GM23248 (cell line): Measurements from ENCODE around the gene PLAAT3. TPM values are rescaled to one million over a fixed set of nuclear protein-coding genes. Genes with fewer than 3 reads are reported as not detected.
"Not testable (repeated sequence)": the region's sequence is repeated elsewhere in the genome, so short reads cannot be mapped to it uniquely, and the experiment has no call there.

Experiments
- DNase-seq: peaks from one replicate; pipeline ENCODE4 v3.0.0-alpha.2; 2015
- H2AFZ ChIP-seq: fragments of 200-600 bp; sonication (generic); 2 replicates; pipeline ENCODE4 v1.6.1; 2016; ENCODE audit warnings: antibody characterized with exemption
- H3F3A ChIP-seq: fragments of 200-600 bp; sonication (generic); 2 replicates; pipeline ENCODE4 v1.6.1; 2016; ENCODE audit warnings: mild to moderate bottlenecking, antibody characterized with exemption, mixed run types; ENCODE audit not compliant: insufficient read depth
- H3K27ac ChIP-seq: fragments of 200-600 bp; sonication (generic); 2 replicates; pipeline ENCODE4 v1.5.1; 2016; ENCODE audit warnings: mild to moderate bottlenecking
- H3K27me3 ChIP-seq: fragments of 200-600 bp; sonication (generic); replicated peaks from 2 replicates; pipeline ENCODE4 v1.6.1; 2016; ENCODE audit warnings: mild to moderate bottlenecking; ENCODE audit not compliant: insufficient read depth
- H3K36me3 ChIP-seq: fragments of 200-600 bp; sonication (generic); 2 replicates; pipeline ENCODE4 v1.6.1; 2016; ENCODE audit warnings: low read depth, mild to moderate bottlenecking
- H3K4me1 ChIP-seq: fragments of 200-600 bp; sonication (generic); 2 replicates; pipeline ENCODE4 v1.6.1; 2016; ENCODE audit warnings: mild to moderate bottlenecking; ENCODE audit not compliant: insufficient read depth
- H3K4me2 ChIP-seq: fragments of 200-600 bp; sonication (generic); one replicate; pipeline ENCODE4 v1.6.1; 2016; ENCODE audit warnings: mild to moderate bottlenecking; ENCODE audit not compliant: unreplicated experiment
- H3K4me3 ChIP-seq: fragments of 200-600 bp; sonication (generic); 2 replicates; pipeline ENCODE4 v1.5.1; 2016; ENCODE audit warnings: mild to moderate bottlenecking
- H3K79me2 ChIP-seq: fragments of 200-600 bp; sonication (generic); 2 replicates; pipeline ENCODE4 v1.6.1; 2016; ENCODE audit warnings: mild to moderate bottlenecking; ENCODE audit not compliant: insufficient read depth
- H3K9ac ChIP-seq: fragments of 200-600 bp; sonication (generic); 2 replicates; pipeline ENCODE4 v1.6.1; 2016; ENCODE audit warnings: mild to moderate bottlenecking
- H3K9me2 ChIP-seq: fragments of 200-600 bp; sonication (generic); 2 replicates; pipeline ENCODE4 v1.6.1; 2016; ENCODE audit warnings: mixed run types, mild to moderate bottlenecking, moderate library complexity; ENCODE audit not compliant: insufficient read depth
- H3K9me3 ChIP-seq: fragments of 200-600 bp; sonication (generic); one replicate; pipeline ENCODE4 v1.6.1; 2017; ENCODE audit warnings: low read depth
- H4K20me1 ChIP-seq: fragments of 200-600 bp; sonication (generic); 2 replicates; pipeline ENCODE4 v1.6.0; 2016; ENCODE audit not compliant: insufficient read depth
- EZH2 ChIP-seq: fragments of 200-600 bp; sonication (generic); IDR thresholded peaks from 2 replicates; pipeline ENCODE4 v1.6.1; 2018; ENCODE audit warnings: antibody characterized with exemption, mild to moderate bottlenecking; ENCODE audit not compliant: insufficient read depth, poor library complexity, severe bottlenecking
- EZH2phosphoT487 ChIP-seq: fragments of 200-600 bp; sonication (generic); IDR thresholded peaks from 2 replicates; pipeline ENCODE4 v1.6.1; 2018; ENCODE audit warnings: antibody characterized with exemption, moderate library complexity, mild to moderate bottlenecking, low read depth; ENCODE audit not compliant: insufficient read depth
- WGBS, 2 experiments: methylation state at CpG; one replicate each; pipeline ENCODE4 v1.1.6; 2015 to 2017; ENCODE audit warnings: low lambda C conversion rate in 2 of 2, low coverage in 1 of 2; ENCODE audit errors: missing lambda C conversion rate in 2 of 2; 5-methylcytosine and 5-hydroxymethylcytosine counted together
- in situ Hi-C: fragments of 300-500 bp; cut with MboI; formaldehyde crosslinking; loops from 2 replicates; pipeline ENCODE4 v1.15.0; 2020
- polyA plus RNA-seq: library from polyadenylated mRNA; unstranded; fragments of >200 nt; fragmentation: Nextera tagmentation; extraction: Ambion mirVana; gene quantifications from 2 replicates; pipeline ENCODE4 v1.2.1, GENCODE V29; 2016
- total RNA-seq: library from RNA; depleted of rRNA; stranded (reverse); fragments of >200 nt; shearing (Covaris generic); gene quantifications from 2 replicates; pipeline ENCODE4 v1.2.3, GENCODE V29; 2014

The PLAAT3 gene
- total and polyA plus RNA-seq, 2 experiments from 2014 or later, result 4.3 to 4.9 TPM

DNA sequence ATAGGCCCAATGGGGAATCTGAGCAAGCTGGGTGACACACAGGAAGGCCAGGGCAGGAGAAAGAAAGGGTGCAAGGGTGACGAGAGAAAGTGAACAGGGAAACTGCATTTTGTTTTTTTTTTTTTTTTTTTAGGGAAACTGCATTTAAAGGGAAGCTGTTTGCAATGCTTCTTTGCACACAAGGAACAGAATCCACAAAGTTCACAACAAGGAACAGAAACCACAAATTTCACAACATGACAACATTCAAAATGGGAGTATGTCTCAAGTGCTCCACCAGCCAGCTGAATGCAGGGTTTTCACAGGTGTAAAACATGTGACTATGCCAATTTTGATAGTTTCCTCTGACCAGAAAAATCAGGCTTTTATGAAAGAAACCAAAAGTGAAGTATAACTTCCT lies 6.8 kb upstream of the PLAAT3 start:
- no peaks in the 10 kb centered on the region for H3K4me1 ChIP-seq
- WGBS, 2 experiments, result 64 to 66% methylated on average over 1 of the region's 1 CpG
- no peak for DNase-seq
- no peak for TF ChIP-seq EZH2
- no peak for TF ChIP-seq EZH2phosphoT487
- no peak overlapping the region for H3K27ac ChIP-seq
- H3K4me2 ChIP-seq, result no peak overlapping the region
- no peak overlapping the region for H3K4me3 ChIP-seq
- H3K9me3 ChIP-seq, result no peaks in the 10 kb centered on the region
- no peaks in the 10 kb centered on the region for H3K36me3 ChIP-seq
- in situ Hi-C loops, result loop anchor here (5.0 kb wide), 1 partner anchor 144 kb away; no protein-coding TSS in a partner anchor
- H3K79me2 ChIP-seq, result no peaks in the 10 kb centered on the region
- no peaks in the 10 kb centered on the region for H4K20me1 ChIP-seq
- no peaks in the 10 kb centered on the region for H3K27me3 ChIP-seq
- no peaks in the 10 kb centered on the region for H3K9me2 ChIP-seq
- no peak overlapping the region for H2AFZ ChIP-seq
- H3F3A ChIP-seq, result peaks cover 29% of the 10 kb centered on the region
- no peak overlapping the region for H3K9ac ChIP-seq

DNA sequence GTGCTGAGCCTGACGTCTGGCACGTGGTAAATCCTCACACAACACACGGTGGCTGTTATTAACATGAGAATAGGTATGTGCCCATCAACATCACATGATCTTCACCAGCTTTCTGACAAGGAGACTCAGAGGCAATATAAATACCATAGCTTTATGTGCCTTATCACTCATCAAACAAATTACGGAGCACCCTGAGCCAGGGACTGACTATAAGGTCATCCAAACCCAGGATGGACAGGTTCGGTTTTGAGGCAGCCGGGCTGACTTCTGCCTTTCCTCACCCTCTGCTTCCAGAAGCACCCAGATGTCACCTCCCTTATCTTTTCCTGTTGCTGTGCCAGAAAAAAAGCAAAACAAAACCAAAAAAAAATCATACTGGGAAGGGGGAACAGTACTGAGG lies 5.7 kb upstream of the PLAAT3 start:
- H3K9me2 ChIP-seq, result no peaks in the 10 kb centered on the region
- no peaks in the 10 kb centered on the region for H3K79me2 ChIP-seq
- H3K9ac ChIP-seq, result no peak overlapping the region
- H3K4me2 ChIP-seq, result no peak overlapping the region
- H3K4me3 ChIP-seq, result no peak overlapping the region
- H4K20me1 ChIP-seq, result no peaks in the 10 kb centered on the region
- H3K27me3 ChIP-seq, result no peaks in the 10 kb centered on the region
- TF ChIP-seq EZH2phosphoT487, result no peak
- TF ChIP-seq EZH2, result no peak
- no peaks in the 10 kb centered on the region for H3K4me1 ChIP-seq
- H2AFZ ChIP-seq, result no peak overlapping the region
- in situ Hi-C loops, result loop anchor here (5.0 kb wide), 1 partner anchor 143 kb away; no protein-coding TSS in a partner anchor
- DNase-seq, result no peak
- no peaks in the 10 kb centered on the region for H3K9me3 ChIP-seq
- H3K36me3 ChIP-seq, result no peaks in the 10 kb centered on the region
- H3K27ac ChIP-seq, result no peak overlapping the region
- 60 to 67% methylated on average over 6 of the region's 6 CpGs for WGBS, 2 experiments
- H3F3A ChIP-seq, result peaks cover 27% of the 10 kb centered on the region

- H3K9me3 ChIP-seq, in situ Hi-C loops, H4K20me1 ChIP-seq, H2AFZ ChIP-seq, H3K4me3 ChIP-seq, H3K27me3 ChIP-seq, H3K27ac ChIP-seq, H3K36me3 ChIP-seq, H3K9ac ChIP-seq, DNase-seq, H3K4me2 ChIP-seq, H3K9me2 ChIP-seq, H3K4me1 ChIP-seq, H3K79me2 ChIP-seq: not testable (repeated sequence)
- peaks cover 12% of the 10 kb centered on the region; the same call in 1 of the 2 replicates for H3F3A ChIP-seq
- WGBS, 2 experiments, result 94 to 99% methylated on average over 5 of the region's 5 CpGs
Observed at GRCh38 chr11:63617686-63618085, 3.5 kb upstream of the PLAAT3 start.

DNA sequence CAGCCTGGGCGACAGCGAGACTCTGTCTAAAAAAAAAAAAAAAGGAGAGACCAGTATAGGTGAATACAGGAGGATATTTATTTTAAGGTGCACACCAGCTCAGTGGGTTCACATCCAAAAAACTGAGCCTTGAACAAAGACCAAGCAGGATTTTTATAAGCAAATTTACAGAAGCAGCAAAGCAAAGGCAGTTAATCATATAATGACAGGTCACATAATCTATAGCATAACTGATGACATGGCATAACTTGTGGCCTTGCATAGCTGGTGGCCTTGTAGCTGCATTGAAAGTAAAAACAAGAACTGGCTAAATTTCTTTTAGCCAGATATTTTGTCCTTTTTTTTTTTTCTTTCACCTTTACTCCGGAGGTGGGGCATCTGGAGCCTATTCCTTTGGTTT lies 2.7 kb upstream of the PLAAT3 start:
- in situ Hi-C loops, result no loop called here
- H3K36me3 ChIP-seq, result no peaks in the 10 kb centered on the region
- H3K4me2 ChIP-seq, result no peak overlapping the region
- H3K27me3 ChIP-seq, result no peaks in the 10 kb centered on the region
- no peak overlapping the region for H3K9ac ChIP-seq
- no peaks in the 10 kb centered on the region for H4K20me1 ChIP-seq
- no peak for DNase-seq
- peaks cover 14% of the 10 kb centered on the region; the same call in 1 of the 2 replicates for H3F3A ChIP-seq
- H3K4me3 ChIP-seq, result no peak overlapping the region
- no peaks in the 10 kb centered on the region for H3K4me1 ChIP-seq
- H3K9me2 ChIP-seq, result no peaks in the 10 kb centered on the region
- TF ChIP-seq EZH2 (no peak), EZH2phosphoT487 (no peak)
- H3K79me2 ChIP-seq, result no peaks in the 10 kb centered on the region
- no peaks in the 10 kb centered on the region for H3K9me3 ChIP-seq
- WGBS, 2 experiments, result 74 to 79% methylated on average over 3 of the region's 3 CpGs
- H3K27ac ChIP-seq, result no peak overlapping the region
- H2AFZ ChIP-seq, result no peak overlapping the region
